ENCODE data around the gene MMP28.

MMP28 gene

DNA sequence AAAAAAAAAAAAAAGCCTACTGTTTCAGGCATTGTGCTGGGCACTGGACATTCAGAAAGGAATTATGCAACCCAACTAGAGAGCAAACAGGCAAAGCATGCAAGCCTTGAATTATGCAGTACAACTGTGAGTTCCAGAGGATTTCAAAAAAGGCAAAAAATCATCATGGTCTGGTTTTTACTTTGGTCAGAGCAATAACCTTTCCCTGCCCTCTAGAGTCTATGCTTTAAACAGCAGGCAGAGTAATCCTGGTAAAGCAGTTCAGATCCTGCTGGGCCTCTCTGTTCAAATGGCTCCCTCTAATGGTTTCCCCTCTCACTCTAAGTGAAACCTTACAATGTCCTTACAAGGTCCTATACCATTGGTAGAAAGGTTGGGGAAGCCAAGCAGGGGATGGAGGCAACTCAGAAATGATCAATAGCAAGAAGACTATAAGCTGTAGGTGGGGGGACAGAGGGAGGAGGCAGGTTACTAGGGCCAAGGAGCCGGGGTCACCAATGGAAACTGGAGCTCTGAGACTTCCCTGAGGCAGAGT, 9.3 kb upstream of the MMP28 start:
- peak; percentile 94 for DNase-seq
- in situ Hi-C loops (cut with HindIII; ENCODE audit: low pct_ligation_motif_present, low pct_unique_long_range_greater_than_20kb, low sequenced_read_pairs): no loop called here

DNA sequence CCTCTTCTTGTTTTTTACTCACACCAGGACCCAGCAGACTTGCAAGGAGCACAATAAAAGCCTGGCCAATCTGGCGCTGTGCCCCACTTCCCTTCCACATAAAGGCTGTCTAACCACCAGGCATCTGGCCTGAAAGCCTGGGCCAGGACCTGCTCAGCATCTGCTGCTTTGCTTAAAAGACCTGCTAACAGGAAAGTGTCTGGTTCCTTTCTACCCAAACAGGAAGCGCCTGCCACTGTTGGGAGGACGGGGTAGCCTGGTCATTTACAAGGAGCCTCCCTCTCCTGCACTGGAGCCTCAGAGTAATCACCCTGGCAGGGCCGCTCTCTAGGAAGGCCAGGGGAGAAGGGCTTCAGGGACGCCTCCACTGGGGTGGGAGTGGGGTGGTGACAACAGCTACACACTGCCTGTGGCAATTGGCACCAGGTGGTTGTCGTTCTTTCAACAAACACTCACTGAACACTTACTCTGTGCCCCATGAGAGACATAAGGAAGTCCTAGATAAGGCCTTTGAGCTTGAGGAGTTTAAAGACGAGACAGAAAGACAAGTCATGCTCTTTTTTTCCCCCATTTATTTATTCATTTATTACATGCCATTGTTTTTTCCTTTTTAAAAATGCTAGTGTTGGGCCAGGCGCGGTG, 6.3 kb upstream of the MMP28 start:
- no peak for DNase-seq
- in situ Hi-C loops (cut with HindIII; ENCODE audit: low pct_ligation_motif_present, low pct_unique_long_range_greater_than_20kb, low sequenced_read_pairs): no loop called here

DNA sequence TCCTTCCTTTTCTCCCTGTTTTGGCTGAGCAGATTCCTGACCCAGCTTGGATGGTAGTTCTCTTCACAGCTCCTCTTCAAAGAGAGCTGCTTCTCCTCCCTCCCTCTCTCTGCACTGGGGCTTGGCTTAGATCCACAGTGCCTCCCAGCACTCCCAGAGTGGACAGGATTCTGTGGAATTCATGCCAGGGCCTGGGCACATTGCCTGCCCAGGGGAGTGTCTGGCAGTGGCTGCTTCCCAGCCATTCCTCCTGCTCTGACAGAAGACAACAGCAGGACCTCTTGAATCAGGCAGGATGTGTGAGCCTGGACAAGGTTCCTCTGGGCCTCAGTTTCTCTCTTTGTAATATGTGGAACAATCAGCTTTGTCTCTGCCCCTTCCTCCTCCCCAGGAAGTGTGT, 4.5 kb upstream of the MMP28 start:
- in situ Hi-C loops (cut with HindIII; ENCODE audit: low pct_ligation_motif_present, low pct_unique_long_range_greater_than_20kb, low sequenced_read_pairs): no loop called here
- peak; percentile 83 for DNase-seq

DNA sequence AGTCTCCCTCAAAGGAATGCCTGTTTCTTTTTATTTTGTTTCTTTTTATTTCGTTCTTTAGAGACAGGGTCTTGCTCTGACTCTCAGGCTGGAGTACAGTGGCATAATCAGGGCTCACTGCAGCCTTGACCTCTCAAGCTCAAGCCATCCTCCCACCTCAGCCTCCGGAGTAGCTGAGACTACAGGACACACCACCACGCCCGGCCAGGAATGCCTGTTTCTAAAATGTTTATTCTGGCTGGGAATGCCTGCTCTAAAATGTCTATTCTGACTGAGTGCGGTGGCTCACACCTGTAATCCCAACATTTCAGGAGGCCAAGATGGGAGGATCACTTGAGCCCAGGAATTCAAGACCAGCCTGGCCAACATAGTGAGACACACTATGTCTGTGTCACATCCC, 2.5 kb upstream of the MMP28 start:
- DNase-seq: no peak
- in situ Hi-C loops (cut with HindIII; ENCODE audit: low pct_ligation_motif_present, low pct_unique_long_range_greater_than_20kb, low sequenced_read_pairs): no loop called here

DNA sequence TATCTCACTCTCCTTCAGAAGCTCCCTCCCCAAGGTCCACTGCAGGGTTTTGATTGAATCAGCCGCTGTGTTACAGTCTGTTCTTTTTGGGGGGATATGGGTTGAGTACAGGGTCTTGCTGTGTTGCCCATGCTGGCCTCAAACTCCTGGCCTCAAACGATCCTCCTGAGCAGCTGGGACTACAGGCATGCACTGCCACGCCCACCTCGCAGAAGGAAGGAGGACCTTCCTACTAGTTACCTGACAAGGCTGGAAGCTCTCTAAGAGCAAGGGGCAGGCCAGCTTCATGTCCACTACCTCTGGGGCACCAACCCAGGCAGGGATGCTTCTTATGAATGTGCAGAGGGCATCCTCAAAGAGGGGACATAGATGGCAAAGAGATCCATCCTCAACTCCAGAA, 1.9 kb upstream of the MMP28 start:
- in situ Hi-C loops (cut with HindIII; ENCODE audit: low pct_ligation_motif_present, low pct_unique_long_range_greater_than_20kb, low sequenced_read_pairs): no loop called here
- no peak for DNase-seq

DNA sequence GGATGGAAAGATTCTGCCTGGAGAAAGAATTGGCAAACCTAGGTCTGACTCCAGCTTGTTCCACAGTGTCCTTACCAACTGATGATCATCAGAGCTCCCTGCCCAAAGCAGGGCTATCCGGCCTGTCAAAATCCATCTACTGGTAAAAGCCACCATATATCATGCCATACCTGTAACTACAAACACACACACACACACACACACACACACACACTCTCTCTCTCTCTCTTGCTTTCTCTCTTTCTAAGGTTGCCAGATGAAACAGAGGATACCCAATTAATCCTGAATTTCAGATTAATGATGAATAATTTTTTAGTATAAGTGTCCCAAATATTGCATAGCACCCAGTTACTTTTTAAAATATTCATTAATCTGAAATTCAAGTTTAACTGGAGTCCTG, 1.5 kb upstream of the MMP28 start:
- no peak for DNase-seq

DNA sequence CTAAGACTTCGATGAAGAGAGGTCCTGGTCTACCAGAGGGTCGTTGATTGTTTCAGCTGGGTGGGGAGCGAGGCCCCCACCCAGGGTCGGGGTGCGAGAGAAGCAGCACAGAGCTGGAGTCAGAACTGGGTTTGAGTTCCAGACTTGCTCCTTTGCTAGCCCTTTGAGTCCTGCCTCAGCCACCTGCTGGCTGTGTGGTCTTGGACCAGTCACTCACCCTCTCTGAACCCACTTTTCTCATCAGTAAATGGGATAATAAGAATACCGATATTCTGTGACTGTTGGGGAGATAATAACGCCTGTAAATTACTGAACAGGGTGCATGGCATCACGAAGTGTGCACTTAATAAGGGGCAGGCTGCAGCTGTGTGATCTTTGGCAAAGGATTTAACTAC, 427 bp upstream of the MMP28 start:
- in situ Hi-C loops (cut with HindIII; ENCODE audit: low pct_ligation_motif_present, low pct_unique_long_range_greater_than_20kb, low sequenced_read_pairs): no loop called here
- DNase-seq: no peak

More for the DNA sequence above, 1.5 kb upstream of the MMP28 start:
- in situ Hi-C loops (cut with HindIII; ENCODE audit: low pct_ligation_motif_present, low pct_unique_long_range_greater_than_20kb, low sequenced_read_pairs): no loop called here

DNA sequence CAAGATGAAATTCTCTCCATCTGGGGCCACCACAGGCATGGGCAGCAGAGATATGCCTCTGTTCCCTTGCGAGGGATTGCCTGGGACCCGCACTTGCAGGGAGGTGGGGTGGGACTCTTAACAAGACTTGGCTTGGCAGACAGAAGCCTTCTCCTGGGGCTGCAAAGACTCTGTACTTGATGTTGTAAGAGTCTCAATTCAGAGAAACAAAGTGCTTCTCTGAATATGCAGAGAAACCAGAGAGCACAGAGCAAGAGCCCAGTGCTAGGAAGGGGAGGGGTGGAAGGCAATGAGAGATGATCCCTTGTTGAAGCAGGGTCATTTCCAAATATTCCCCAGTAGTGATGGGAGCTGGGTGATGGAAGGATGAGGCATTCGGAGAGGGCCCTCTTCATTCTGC, 2.2 kb downstream of the MMP28 start:
- no peak for DNase-seq
- in situ Hi-C loops (cut with HindIII; ENCODE audit: low pct_ligation_motif_present, low pct_unique_long_range_greater_than_20kb, low sequenced_read_pairs): no loop called here

DNA sequence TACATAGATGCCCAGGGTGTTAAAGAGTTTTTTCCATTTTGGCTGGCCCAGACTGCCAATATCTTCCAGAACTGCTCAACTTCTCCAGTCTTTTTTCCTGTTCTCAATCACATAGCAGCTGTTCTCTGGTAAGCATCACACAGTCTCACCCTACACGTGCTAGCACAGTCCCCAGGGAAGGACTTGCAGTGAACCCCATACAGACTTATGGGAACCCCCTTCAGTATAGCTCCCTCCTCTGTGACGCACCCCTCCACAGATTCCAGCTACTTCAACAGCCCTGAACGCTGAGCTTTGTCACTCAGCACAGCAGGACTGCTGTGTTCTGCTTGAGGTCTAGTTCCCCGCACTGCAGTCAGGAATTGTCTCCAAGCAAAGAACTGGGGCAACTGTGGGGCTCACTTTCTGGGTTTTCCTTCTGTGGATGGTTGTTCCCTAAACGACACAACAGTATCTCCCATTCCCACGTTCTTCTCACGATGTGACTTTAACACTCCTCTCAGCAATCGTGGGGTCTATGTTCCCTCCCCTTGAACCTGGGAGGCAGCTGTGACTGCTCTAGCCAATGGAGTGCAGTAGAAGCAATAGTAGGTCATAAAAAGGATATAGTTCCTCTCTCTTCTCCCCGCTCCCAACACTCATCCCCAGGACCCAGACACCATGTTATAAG, 3.6 kb downstream of the MMP28 start:
- in situ Hi-C loops (cut with HindIII; ENCODE audit: low pct_ligation_motif_present, low pct_unique_long_range_greater_than_20kb, low sequenced_read_pairs): no loop called here

DNA sequence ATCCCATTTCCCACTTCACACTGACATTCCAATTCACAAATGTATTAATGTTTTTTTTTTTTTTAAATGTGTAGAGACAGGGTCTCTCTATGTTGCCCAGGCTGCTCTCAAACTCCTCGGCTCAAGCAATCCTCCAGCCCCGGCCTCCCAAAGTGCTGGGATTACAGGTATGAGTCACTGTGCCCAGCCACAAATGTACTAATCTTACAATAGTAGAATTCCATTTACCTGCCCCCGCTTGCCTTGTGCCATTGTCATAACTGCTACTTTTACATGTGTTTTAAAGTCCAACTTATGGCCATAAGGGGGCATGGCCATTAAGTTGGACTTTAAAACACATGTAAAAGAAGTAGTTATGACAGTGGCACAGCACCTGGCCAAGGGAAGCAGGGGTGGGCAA, 4.6 kb downstream of the MMP28 start:
- DNase-seq: no peak
- in situ Hi-C loops (cut with HindIII; ENCODE audit: low pct_ligation_motif_present, low pct_unique_long_range_greater_than_20kb, low sequenced_read_pairs): no loop called here

More for the DNA sequence above, 3.6 kb downstream of the MMP28 start:
- no peak for DNase-seq

DNA sequence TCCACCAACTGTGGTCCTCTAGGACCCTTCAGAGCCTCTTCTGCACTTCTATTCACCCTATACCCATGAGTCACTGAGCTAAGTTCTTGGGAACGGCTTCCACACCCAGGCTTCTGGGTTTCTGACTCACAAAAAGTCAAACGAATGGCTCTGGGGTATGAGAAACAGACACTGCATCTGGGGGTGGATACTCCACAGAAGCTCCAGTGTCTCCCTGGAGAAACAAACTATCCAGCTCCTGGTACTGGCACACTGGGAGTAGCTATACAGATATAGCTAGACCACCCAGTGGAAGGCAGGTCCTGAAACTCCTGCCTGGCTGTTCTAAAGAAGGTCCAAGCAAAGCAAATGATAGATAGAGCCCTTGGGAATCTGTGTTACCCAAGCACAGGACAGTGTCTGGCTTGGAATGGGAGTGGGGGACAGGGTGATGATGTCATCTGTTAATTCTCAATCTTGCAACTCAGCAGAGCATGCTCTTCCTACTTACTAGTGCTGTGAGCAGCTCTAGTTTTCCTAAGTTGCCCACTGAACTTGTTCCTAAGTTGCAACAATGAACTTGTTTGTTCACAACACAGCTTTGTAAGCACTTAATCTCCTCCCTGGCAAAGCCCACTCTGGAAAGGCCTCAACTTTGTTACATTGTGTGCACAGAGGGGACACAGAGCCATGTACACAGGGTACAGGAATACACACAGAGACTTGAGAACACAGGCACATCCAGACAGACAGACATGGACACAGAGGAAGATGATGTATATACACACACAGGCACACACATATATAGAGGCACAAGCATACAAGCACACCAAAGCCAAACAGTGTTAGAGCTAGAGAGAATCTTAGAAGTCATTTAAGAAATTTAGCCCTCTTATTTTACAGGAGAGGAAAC, 6.7 kb downstream of the MMP28 start:
- peak; percentile 89 for DNase-seq
- in situ Hi-C loops (cut with HindIII; ENCODE audit: low pct_ligation_motif_present, low pct_unique_long_range_greater_than_20kb, low sequenced_read_pairs): no loop called here

DNA sequence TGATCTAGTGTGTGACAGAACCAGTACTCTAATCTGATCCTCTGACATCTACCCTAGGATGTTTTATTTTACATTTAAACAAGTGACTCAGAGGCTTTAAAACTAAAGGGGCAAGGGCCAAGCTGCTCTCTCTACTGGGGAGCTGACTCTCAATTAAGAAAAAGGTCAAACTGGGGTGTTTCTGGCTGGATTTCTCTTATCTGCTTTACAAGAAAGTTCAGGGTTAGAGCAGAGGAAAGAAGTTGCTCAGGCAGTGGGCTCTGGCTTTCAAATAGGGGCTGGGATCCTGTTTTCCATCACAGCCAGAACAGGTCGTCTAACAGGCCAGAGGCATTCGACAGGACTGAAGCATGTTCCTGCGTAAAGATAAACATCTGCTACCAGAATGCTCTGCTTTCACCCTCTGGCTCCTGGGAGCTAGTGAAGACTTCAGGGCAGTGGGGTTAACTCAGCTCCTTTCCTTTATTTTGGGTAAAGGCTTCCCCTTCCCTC, 8.5 kb downstream of the MMP28 start:
- in situ Hi-C loops (cut with HindIII; ENCODE audit: low pct_ligation_motif_present, low pct_unique_long_range_greater_than_20kb, low sequenced_read_pairs): no loop called here
- DNase-seq: no peak

DNA sequence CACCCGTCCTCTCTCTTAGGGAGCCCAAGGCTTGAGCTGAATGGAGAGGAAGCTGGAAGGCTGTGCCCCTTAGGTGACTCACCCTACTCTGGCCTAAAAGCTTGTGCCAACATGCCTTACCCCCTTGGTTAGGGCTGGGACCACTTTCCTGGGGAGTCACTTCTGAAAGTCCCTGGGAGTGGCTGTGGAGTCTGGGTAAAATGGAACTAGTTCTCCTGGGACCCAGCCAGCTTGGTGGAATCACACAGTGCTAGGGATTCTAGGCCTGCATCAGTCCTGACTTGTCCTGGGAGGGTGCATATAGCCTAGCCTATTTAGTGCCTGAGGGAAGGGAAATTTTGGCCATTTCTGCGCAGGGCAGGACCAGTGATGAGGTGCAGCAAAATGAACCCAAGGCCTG, 10.5 kb downstream of the MMP28 start:
- no peak for DNase-seq
- in situ Hi-C loops (cut with HindIII; ENCODE audit: low pct_ligation_motif_present, low pct_unique_long_range_greater_than_20kb, low sequenced_read_pairs): no loop called here

DNA sequence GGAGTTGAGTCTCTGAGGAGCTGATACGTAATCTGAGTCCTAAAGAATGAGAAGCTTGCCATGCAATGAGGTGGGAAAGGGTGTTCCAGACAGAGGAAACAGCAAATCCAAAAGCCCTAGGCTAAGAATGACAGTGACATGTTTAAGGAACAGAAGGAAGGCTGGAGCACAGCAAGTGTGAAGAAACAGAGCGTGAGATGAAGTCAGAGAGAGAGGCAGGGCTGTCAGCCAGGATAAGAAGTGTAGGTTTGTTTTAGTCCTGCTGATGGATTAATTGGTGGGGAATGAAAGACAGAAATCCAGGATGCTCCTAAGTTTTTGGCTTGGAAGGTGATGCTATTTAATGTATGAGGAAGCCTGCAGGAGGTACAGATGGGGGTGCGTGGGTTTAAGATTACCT, 14.5 kb downstream of the MMP28 start:
- in situ Hi-C loops (cut with HindIII; ENCODE audit: low pct_ligation_motif_present, low pct_unique_long_range_greater_than_20kb, low sequenced_read_pairs): no loop called here

DNA sequence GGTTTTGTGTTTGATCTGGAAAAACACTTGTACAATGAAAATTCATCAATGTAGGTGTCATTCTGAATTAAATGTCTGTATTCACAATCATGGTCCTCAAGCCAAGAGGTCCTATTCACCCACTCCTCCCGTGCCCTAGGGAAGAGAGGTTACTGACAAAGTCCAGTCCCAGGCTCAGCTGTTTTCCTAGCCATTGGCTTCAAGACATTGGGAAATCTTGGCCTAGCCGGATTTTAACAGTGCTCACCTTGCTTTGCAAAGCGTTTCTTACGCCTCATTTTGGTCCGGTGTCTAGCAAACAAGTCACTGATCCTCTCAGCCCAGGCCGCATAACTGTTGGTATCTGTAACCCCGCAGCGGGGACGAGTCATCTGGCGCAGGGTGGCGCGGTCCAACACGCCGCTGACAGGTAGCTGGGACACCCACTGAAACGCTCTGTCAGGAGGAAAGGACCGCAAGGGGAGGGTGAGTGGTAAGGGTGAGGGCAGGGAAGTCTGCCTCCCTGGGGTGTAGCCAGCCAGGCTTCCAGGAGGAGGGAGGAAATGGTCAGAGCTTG, 16.7 kb downstream of the MMP28 start:
- in situ Hi-C loops (cut with HindIII; ENCODE audit: low pct_ligation_motif_present, low pct_unique_long_range_greater_than_20kb, low sequenced_read_pairs): no loop called here
- no peak for DNase-seq

More for the DNA sequence above, 14.5 kb downstream of the MMP28 start:
- DNase-seq: no peak

DNA sequence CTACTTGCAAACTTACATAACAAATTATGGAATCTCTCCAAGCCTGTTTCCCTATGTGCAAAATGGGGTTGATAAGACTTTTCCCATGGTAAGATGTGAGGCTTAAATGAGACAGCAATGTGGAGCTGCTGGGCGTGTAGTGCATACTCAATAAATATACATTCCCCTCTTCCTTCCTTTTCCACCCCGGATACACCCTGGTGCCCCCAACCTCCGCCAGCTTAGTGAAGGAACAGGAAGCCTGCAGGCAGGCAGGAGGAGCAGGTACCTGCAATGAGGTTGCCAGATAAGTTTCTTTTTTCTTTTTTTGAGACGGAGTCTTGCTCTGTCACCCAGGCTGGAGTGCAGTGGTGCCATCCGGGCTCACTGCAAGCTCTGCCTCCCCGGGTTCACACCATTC, 19.9 kb downstream of the MMP28 start:
- no peak for DNase-seq
- in situ Hi-C loops (cut with HindIII; ENCODE audit: low pct_ligation_motif_present, low pct_unique_long_range_greater_than_20kb, low sequenced_read_pairs): no loop called here

DNA sequence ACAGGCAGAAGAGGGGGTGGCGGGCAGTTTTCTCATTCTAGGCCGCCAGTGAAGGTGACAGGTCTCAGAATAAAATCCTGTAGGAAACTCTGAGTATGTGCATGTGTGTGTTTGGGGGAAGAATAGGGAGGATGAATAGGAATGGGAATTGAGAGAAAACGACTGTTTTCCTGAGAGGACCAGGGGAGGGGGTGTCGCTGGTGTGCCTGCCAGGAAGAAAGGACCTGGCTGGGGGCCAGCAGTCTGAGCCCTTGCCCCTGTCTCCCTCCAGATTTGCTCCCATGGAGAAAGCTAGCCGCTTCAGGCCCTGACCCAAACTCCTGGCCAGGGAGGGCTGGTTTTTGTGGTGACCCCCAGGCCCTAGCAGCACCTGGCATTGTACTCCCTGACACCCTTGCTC, 20.4 kb downstream of the MMP28 start:
- DNase-seq: no peak
- in situ Hi-C loops (cut with HindIII; ENCODE audit: low pct_ligation_motif_present, low pct_unique_long_range_greater_than_20kb, low sequenced_read_pairs): no loop called here

DNA sequence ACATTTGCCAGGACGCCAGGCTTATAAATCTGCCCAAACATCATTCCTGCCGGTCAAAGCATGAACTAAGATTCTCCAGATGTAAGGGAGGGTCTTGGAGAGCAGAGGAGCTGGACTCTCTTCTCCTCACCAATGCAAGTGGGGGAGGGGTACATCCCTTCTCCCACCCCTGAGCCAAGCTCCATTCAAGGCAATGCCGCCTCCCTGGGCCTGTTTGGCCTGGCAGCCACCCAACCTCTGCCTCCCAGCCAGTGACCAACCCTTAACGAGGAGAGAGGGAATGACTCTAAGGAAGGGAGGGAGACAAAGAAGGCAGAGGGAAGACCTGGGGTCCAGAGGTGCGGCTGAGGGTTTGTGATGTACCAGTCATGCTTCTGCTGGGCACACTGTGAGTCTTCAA, 20.9 kb downstream of the MMP28 start:
- no peak for DNase-seq

More for the DNA sequence above, 20.9 kb downstream of the MMP28 start:
- in situ Hi-C loops (cut with HindIII; ENCODE audit: low pct_ligation_motif_present, low pct_unique_long_range_greater_than_20kb, low sequenced_read_pairs): no loop called here
